ENCODE data around the gene METTL21A. TPM values are rescaled to one million over a fixed set of nuclear protein-coding genes. Genes with fewer than 3 reads are reported as not detected.

Gene METTL21A
- total RNA-seq, 1 experiment from 2014 or later = 20.9 TPM

- no peak for DNase-seq (ENCODE audit: low read depth, low spot score)
- Histone ChIP-seq H3K27me3 (ENCODE audit: control insufficient read depth, insufficient read depth, low read length) (no peaks in the 10 kb centered on the region), H3K4me1 (ENCODE audit: control insufficient read depth, insufficient read depth, low read length) (peaks cover 15% of the 10 kb centered on the region), H3K4me3 (ENCODE audit: low read depth in 2 of 2, low read length in 2 of 2) (no peak overlapping the region), H3K36me3 (ENCODE audit: control insufficient read depth, insufficient read depth, low read length) (peaks cover 3% of the 10 kb centered on the region; the same call in 1 of the 2 replicates), H3K9me3 (ENCODE audit: control insufficient read depth, insufficient read depth, low read depth, low read length) (no peaks in the 10 kb centered on the region), H3K27ac (ENCODE audit: low read length) (no peak overlapping the region)
- intact Hi-C loops (cut with micrococcal nuclease; ENCODE audit: unreplicated experiment) (loop anchor here (10.0 kb wide), 1 partner anchor 87 kb away; no protein-coding TSS in a partner anchor), in situ Hi-C loops (cut with HindIII; ENCODE audit: low pct_unique_long_range_greater_than_20kb, low sequenced_read_pairs) (no loop called here)
- ChIA-PET CTCF (no interaction called here), POLR2A (interaction anchor here (0.5 kb wide), 1 partner anchor 65 kb away, joined by 6 read pairs; no protein-coding TSS in a partner anchor)
- TF ChIP-seq SIN3A (IDR thresholded peaks at IDR 0.05; ENCODE audit: borderline replicate concordance, insufficient read depth, low read depth, low read length) = no peak
- no TSS peak for BruUV-seq (replicated peaks)
- no peak for ATAC-seq
Observed at GRCh38 chr2:207621501-207622039, 3.6 kb downstream of the METTL21A start.

GRCh38 chr2:207619764-207620203 is 5.4 kb downstream of the METTL21A start:
- H3K36me3 ChIP-seq (ENCODE audit: control insufficient read depth, insufficient read depth, low read length) = peaks cover 3% of the 10 kb centered on the region; the same call in 1 of the 2 replicates
- intact Hi-C loops (cut with micrococcal nuclease; ENCODE audit: unreplicated experiment) = loop anchor here (10.0 kb wide), 1 partner anchor 85 kb away; no protein-coding TSS in a partner anchor
- CTCF ChIA-PET = no interaction called here

More at GRCh38 chr2:207619764-207620203, 5.4 kb downstream of the METTL21A start:
- DNase-seq (ENCODE audit: low read depth, low spot score) = no peak
- H3K4me3 ChIP-seq (ENCODE audit: low read depth in 2 of 2, low read length in 2 of 2) = no peak overlapping the region
- POLR2A ChIA-PET = no interaction called here
- H3K9me3 ChIP-seq (ENCODE audit: control insufficient read depth, insufficient read depth, low read depth, low read length) = no peaks in the 10 kb centered on the region
- ATAC-seq = no peak
- H3K4me1 ChIP-seq (ENCODE audit: control insufficient read depth, insufficient read depth, low read length) = peaks cover 15% of the 10 kb centered on the region
- in situ Hi-C loops (cut with HindIII; ENCODE audit: low pct_unique_long_range_greater_than_20kb, low sequenced_read_pairs) = no loop called here
- BruUV-seq (replicated peaks) = no TSS peak
- no peak overlapping the region for H3K27ac ChIP-seq (ENCODE audit: low read length)
- TF ChIP-seq TCF7L2 (IDR thresholded peaks at IDR 0.05; ENCODE audit: low read depth, low read length) (no peak), REST (IDR thresholded peaks at IDR 0.05; ENCODE audit: insufficient read depth in 1 of 2, low read depth in 2 of 2, low read length in 1 of 2) (no peak), SIN3A (IDR thresholded peaks at IDR 0.05; ENCODE audit: borderline replicate concordance, insufficient read depth, low read depth, low read length) (no peak), CTCF (IDR thresholded peaks at IDR 0.05) (no peak), POLR2AphosphoS5 (IDR thresholded peaks at IDR 0.05; ENCODE audit: low read depth, low read length) (no peak)
- H3K27me3 ChIP-seq (ENCODE audit: control insufficient read depth, insufficient read depth, low read length) = no peaks in the 10 kb centered on the region
